HepG2 (cell line): ENCODE measurements around the gene AUTS2. TPM values are rescaled to one million over a fixed set of nuclear protein-coding genes. Genes with fewer than 3 reads are reported as not detected.

ENCODE experiments used
- ATAC-seq: fragments of 200-7000 bp; cut with Tn5 transposase; 3 replicates; pipeline ENCODE4 v1.9.1; 2020; ENCODE audit warnings: mild to moderate bottlenecking, moderate library complexity
- BruUV-seq: library from RNA; stranded (reverse); fragments of 400-500 nt; replicated peaks from 2 replicates; lab custom pipeline; 2021; lab: Mats Ljungman, UMichigan
- CTCF ChIA-PET: fragments of 300-600 bp; formaldehyde crosslinking; extraction: SDS; loops from one replicate; lab custom pipeline; 2021; ENCODE audit warnings: low total read pairs, inconsistent platforms, low intra/inter-chr PET ratio; lab: Yijun Ruan, JAX
- POLR2A ChIA-PET: fragments of 350-600 bp; sonication (Branson Sonifier 250); formaldehyde crosslinking; loops from one replicate; lab custom pipeline; 2020; ENCODE audit warnings: antibody characterized with exemption, inconsistent platforms; lab: Yijun Ruan, JAX
- DNase-seq: peaks from one replicate; pipeline ENCODE4 v3.0.0-alpha.2; 2015; ENCODE audit warnings: low spot score
- FAIRE-seq: peaks from 3 replicates; lab custom pipeline; 2011; peaks lifted over from hg19 to GRCh38; lab: Jason Lieb, UNC
- H2AFZ ChIP-seq: one replicate; pipeline ENCODE4 v1.6.1; 2011; ENCODE audit warnings: low read length, inconsistent platforms
- H3K27ac ChIP-seq: fragments of 300-600 bp; 3 replicates; pipeline ENCODE4 v1.8.0; 2011; ENCODE audit warnings: mixed run types, mild to moderate bottlenecking, mixed read lengths, low read length, inconsistent platforms; ENCODE audit not compliant: insufficient read depth; ENCODE audit errors: extremely low read length
- H3K27me3 ChIP-seq, 2 experiments: fragments of 200-600 bp in 1 of 2; 2 replicates in 1 of 2; 3 replicates in 1 of 2; pipeline versions ENCODE4 v1.6.0 to v1.8.0; 2011; ENCODE audit warnings: low read length in 2 of 2, mild to moderate bottlenecking in 2 of 2, moderate library complexity in 2 of 2, inconsistent platforms in 1 of 2; ENCODE audit not compliant: insufficient read depth in 2 of 2, control insufficient read depth in 1 of 2
- H3K36me3 ChIP-seq, 2 experiments: fragments of 200-600 bp in 1 of 2; replicated peaks in 1 of 2; 2 replicates in 1 of 2; 3 replicates in 1 of 2; pipeline versions ENCODE4 v1.5.1 to v1.8.0; 2011; ENCODE audit warnings: low read length in 2 of 2, inconsistent platforms in 1 of 2; ENCODE audit not compliant: insufficient read depth in 2 of 2, control insufficient read depth in 1 of 2
- H3K4me1 ChIP-seq: 2 replicates; pipeline ENCODE4 v1.5.1; 2012; ENCODE audit warnings: low read length, inconsistent platforms; ENCODE audit not compliant: insufficient read depth
- H3K4me2 ChIP-seq: 2 replicates; pipeline ENCODE4 v1.6.0; 2011; ENCODE audit warnings: low read depth, low read length, inconsistent platforms
- H3K4me3 ChIP-seq, 3 experiments: fragments of 200-600 bp in 1 of 3; sonication (generic), shearing (Covaris generic) in 1 of 3; replicated peaks in 1 of 3; 2 replicates each; pipeline ENCODE4 v1.5.1; 2011 to 2016; ENCODE audit warnings: low read length in 3 of 3, inconsistent platforms in 2 of 3, low read depth in 2 of 3, mild to moderate bottlenecking in 2 of 3, control low read depth in 1 of 3, mixed read lengths in 1 of 3; ENCODE audit not compliant: insufficient read depth in 1 of 3
- H3K79me2 ChIP-seq: one replicate; pipeline ENCODE4 v1.6.1; 2011; ENCODE audit warnings: low read length, inconsistent platforms; ENCODE audit not compliant: insufficient read depth
- H3K9ac ChIP-seq: 2 replicates; pipeline ENCODE4 v1.6.0; 2011; ENCODE audit warnings: mild to moderate bottlenecking, low read depth, low read length, inconsistent platforms; ENCODE audit not compliant: insufficient read depth
- H3K9me3 ChIP-seq: 2 replicates; pipeline ENCODE4 v1.5.1; 2012; ENCODE audit warnings: mild to moderate bottlenecking, low read length
- H4K20me1 ChIP-seq: 2 replicates; pipeline ENCODE4 v1.6.0; 2011; ENCODE audit warnings: inconsistent platforms, mild to moderate bottlenecking, low read length, moderate library complexity; ENCODE audit not compliant: insufficient read depth
- GABPA ChIP-seq, 2 experiments: IDR thresholded peaks; 2 replicates each; pipeline ENCODE4 v1.6.1; 2011 to 2016; ENCODE audit warnings: low read depth in 2 of 2, low read length in 1 of 2, missing biosample characterization in 1 of 2, missing genetic modification characterization in 1 of 2
- HHEX ChIP-seq: IDR thresholded peaks from 2 replicates; pipeline ENCODE4 v1.6.1; 2016; ENCODE audit warnings: control low read depth
- PHF8 ChIP-seq: sonication (generic); formaldehyde crosslinking; IDR thresholded peaks from 2 replicates; pipeline ENCODE4 v1.5.0; 2020; ENCODE audit warnings: missing genetic modification reagents
- whole genome bisulfite sequencing: methylation state at CpG from one replicate; pipeline ENCODE4 v1.1.6; 2017; ENCODE audit warnings: low lambda C conversion rate; 5-methylcytosine and 5-hydroxymethylcytosine counted together
- in situ Hi-C: cut with HindIII; loops from 2 replicates; pipeline ENCODE4 v1.10.0; 2017; ENCODE audit warnings: low pct_unique_long_range_greater_than_20kb; ENCODE audit not compliant: extremely low pct_ligation_motif_present
- intact Hi-C: fragments of 100-400 bp; cut with micrococcal nuclease; formaldehyde crosslinking; loops from one replicate; pipeline ENCODE4 v1.10.0; 2022; ENCODE audit not compliant: unreplicated experiment
- polyA plus RNA-seq, 8 experiments: library from polyadenylated mRNA; depleted of rRNA in 3 of 8; stranded (reverse) in 7 of 8; unstranded in 1 of 8; fragments of >200 nt; fragmentation: Illumina TruSeq in 4 of 8; extraction: Trizol in 4 of 8; gene quantifications; 2 replicates each; pipeline versions ENCODE4 v1.2.1 to v1.2.3, GENCODE V29; 2011 to 2016; ENCODE audit warnings: low read depth in 4 of 8, missing spikeins in 1 of 8, mixed read lengths in 1 of 8; ENCODE audit not compliant: insufficient read depth in 1 of 8
- total RNA-seq, 5 experiments: library from RNA; depleted of rRNA; stranded (reverse); fragments of >200 nt; fragmentation: Illumina TruSeq; extraction: Trizol; gene quantifications; 2 replicates each; pipeline ENCODE4 v1.2.3, GENCODE V29; 2016; ENCODE audit warnings: low read depth in 1 of 5
- TF ChIP-seq, protein P1 (sequence below): sonication (generic); formaldehyde crosslinking; conservative IDR thresholded peaks from 2 replicates; pipeline ENCODE4 v1.8.0; 2022; ENCODE audit warnings: mild to moderate bottlenecking, moderate library complexity, missing genetic modification reagents
- TF ChIP-seq, protein P2 (sequence below): sonication (generic); formaldehyde crosslinking; IDR thresholded peaks from 2 replicates; pipeline ENCODE4 v1.8.1; 2023; ENCODE audit warnings: missing genetic modification reagents, mild to moderate bottlenecking, borderline replicate concordance
- TF ChIP-seq, protein P3 (sequence below): sonication (generic); formaldehyde crosslinking; IDR thresholded peaks from 2 replicates; pipeline ENCODE4 v1.5.1; 2020; ENCODE audit warnings: missing genetic modification reagents, mild to moderate bottlenecking, borderline replicate concordance
- TF ChIP-seq, protein P4 (sequence below): sonication (generic); formaldehyde crosslinking; IDR thresholded peaks from 2 replicates; pipeline ENCODE4 v1.4.0; 2020; ENCODE audit warnings: missing genetic modification reagents

The AUTS2 gene
- total and polyA plus RNA-seq, 2 of the 13 experiments (the other 11 are each of a cell fraction or from before 2014, with no cell fraction given), result 0.38 TPM; not detected in 1

DNA sequence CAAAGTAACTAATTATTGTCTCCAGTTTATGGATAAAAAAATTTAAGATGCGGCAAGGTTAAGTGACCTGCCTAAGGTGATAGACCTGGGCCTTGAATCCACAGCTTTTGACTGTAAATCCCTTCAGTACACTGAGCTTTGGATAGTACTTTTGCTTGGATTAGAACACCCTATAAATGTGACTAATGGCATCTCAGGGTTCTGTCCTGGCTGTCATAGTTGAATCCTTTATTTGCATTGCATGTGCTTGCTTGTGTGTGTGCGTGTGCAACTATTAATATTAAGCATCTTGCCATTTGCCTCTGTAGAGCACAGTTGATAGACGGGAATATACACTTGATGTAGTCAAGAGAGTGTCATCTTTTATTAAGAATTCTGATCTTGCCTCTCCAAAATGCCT is 228.0 kb downstream of the AUTS2 start (continued):
- TF ChIP-seq, protein P1, sequence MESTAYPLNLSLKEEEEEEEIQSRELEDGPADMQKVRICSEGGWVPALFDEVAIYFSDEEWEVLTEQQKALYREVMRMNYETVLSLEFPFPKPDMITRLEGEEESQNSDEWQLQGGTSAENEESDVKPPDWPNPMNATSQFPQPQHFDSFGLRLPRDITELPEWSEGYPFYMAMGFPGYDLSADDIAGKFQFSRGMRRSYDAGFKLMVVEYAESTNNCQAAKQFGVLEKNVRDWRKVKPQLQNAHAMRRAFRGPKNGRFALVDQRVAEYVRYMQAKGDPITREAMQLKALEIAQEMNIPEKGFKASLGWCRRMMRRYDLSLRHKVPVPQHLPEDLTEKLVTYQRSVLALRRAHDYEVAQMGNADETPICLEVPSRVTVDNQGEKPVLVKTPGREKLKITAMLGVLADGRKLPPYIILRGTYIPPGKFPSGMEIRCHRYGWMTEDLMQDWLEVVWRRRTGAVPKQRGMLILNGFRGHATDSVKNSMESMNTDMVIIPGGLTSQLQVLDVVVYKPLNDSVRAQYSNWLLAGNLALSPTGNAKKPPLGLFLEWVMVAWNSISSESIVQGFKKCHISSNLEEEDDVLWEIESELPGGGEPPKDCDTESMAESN (CRISPR knock-in tag), result no peak
- TF ChIP-seq, protein P2, sequence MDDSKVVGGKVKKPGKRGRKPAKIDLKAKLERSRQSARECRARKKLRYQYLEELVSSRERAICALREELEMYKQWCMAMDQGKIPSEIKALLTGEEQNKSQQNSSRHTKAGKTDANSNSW, result no peak
- no peak for TF ChIP-seq PHF8 (CRISPR knock-in tag)
- no peak for TF ChIP-seq GABPA (IDR thresholded peaks at IDR 0.05; ENCODE audit: low read depth, low read length)
- no peak for TF ChIP-seq GABPA (CRISPR knock-in tag; IDR thresholded peaks at IDR 0.05; ENCODE audit: low read depth)
- TF ChIP-seq HHEX, result no peak
- TF ChIP-seq, protein P3, sequence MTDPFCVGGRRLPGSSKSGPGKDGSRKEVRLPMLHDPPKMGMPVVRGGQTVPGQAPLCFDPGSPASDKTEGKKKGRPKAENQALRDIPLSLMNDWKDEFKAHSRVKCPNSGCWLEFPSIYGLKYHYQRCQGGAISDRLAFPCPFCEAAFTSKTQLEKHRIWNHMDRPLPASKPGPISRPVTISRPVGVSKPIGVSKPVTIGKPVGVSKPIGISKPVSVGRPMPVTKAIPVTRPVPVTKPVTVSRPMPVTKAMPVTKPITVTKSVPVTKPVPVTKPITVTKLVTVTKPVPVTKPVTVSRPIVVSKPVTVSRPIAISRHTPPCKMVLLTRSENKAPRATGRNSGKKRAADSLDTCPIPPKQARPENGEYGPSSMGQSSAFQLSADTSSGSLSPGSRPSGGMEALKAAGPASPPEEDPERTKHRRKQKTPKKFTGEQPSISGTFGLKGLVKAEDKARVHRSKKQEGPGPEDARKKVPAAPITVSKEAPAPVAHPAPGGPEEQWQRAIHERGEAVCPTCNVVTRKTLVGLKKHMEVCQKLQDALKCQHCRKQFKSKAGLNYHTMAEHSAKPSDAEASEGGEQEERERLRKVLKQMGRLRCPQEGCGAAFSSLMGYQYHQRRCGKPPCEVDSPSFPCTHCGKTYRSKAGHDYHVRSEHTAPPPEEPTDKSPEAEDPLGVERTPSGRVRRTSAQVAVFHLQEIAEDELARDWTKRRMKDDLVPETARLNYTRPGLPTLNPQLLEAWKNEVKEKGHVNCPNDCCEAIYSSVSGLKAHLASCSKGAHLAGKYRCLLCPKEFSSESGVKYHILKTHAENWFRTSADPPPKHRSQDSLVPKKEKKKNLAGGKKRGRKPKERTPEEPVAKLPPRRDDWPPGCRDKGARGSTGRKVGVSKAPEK, result no peak
- TF ChIP-seq, all 625 proteins: peak for 0

DNA sequence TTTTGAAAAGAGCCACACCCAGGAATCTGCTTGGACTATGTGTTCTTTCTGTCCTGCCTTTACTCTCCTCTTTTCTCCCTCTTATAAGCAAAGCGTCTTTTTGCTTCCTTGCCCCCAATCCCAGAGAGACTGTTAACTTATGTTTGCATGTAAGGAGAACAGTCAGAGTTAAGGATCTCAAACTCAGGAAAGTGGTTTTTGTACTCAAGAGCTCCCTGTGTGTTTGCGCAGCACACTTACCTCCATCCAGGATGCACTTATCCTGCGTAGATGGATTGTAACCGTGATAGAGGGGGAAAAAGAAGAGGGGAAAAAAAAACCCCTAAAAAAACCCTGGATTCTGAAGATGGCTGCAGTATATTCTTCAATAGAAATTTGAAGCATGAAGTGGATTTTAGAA is 228.9 kb downstream of the AUTS2 start:
- intact Hi-C loops, result no loop called here
- no peaks in the 10 kb centered on the region for H3K4me1 ChIP-seq
- H4K20me1 ChIP-seq, result no peaks in the 10 kb centered on the region
- H3K36me3 ChIP-seq, result no peaks in the 10 kb centered on the region
- no peaks in the 10 kb centered on the region for H3K27me3 ChIP-seq
- DNase-seq (no peak), FAIRE-seq (no peak), ATAC-seq (no peak)
- ChIA-PET CTCF (no interaction called here), POLR2A (no interaction called here)
- no peaks in the 10 kb centered on the region for H3K9me3 ChIP-seq
- H3K4me3 ChIP-seq, result no peak overlapping the region
- no TSS peak for BruUV-seq
- H2AFZ ChIP-seq, result no peak overlapping the region
- WGBS, result 51% methylated on average over 4 of the region's 4 CpGs
- H3K4me2 ChIP-seq, result no peak overlapping the region
- H3K79me2 ChIP-seq, result no peaks in the 10 kb centered on the region
- no peak overlapping the region for H3K9ac ChIP-seq
- no peak overlapping the region for H3K27ac ChIP-seq
- in situ Hi-C loops, result no loop called here
- TF ChIP-seq, protein P4, sequence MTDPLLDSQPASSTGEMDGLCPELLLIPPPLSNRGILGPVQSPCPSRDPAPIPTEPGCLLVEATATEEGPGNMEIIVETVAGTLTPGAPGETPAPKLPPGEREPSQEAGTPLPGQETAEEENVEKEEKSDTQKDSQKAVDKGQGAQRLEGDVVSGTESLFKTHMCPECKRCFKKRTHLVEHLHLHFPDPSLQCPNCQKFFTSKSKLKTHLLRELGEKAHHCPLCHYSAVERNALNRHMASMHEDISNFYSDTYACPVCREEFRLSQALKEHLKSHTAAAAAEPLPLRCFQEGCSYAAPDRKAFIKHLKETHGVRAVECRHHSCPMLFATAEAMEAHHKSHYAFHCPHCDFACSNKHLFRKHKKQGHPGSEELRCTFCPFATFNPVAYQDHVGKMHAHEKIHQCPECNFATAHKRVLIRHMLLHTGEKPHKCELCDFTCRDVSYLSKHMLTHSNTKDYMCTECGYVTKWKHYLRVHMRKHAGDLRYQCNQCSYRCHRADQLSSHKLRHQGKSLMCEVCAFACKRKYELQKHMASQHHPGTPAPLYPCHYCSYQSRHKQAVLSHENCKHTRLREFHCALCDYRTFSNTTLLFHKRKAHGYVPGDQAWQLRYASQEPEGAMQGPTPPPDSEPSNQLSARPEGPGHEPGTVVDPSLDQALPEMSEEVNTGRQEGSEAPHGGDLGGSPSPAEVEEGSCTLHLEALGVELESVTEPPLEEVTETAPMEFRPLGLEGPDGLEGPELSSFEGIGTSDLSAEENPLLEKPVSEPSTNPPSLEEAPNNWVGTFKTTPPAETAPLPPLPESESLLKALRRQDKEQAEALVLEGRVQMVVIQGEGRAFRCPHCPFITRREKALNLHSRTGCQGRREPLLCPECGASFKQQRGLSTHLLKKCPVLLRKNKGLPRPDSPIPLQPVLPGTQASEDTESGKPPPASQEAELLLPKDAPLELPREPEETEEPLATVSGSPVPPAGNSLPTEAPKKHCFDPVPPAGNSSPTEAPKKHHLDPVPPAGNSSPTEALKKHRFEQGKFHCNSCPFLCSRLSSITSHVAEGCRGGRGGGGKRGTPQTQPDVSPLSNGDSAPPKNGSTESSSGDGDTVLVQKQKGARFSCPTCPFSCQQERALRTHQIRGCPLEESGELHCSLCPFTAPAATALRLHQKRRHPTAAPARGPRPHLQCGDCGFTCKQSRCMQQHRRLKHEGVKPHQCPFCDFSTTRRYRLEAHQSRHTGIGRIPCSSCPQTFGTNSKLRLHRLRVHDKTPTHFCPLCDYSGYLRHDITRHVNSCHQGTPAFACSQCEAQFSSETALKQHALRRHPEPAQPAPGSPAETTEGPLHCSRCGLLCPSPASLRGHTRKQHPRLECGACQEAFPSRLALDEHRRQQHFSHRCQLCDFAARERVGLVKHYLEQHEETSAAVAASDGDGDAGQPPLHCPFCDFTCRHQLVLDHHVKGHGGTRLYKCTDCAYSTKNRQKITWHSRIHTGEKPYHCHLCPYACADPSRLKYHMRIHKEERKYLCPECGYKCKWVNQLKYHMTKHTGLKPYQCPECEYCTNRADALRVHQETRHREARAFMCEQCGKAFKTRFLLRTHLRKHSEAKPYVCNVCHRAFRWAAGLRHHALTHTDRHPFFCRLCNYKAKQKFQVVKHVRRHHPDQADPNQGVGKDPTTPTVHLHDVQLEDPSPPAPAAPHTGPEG, result no peak
